22Rv1 (cell line): ENCODE results near the gene COTL1.
"Not testable (repeated sequence)": the region's sequence is repeated elsewhere in the genome, so short reads cannot be mapped to it uniquely, and the experiment has no call there.

ENCODE experiments used
- H3K27ac ChIP-seq: fragments of 450-650 bp; 2 replicates; pipeline ENCODE4 v1.5.1; 2017
- ZFX ChIP-seq: fragments of 450-650 bp; IDR thresholded peaks from 2 replicates; pipeline ENCODE4 v1.6.1; 2017; ENCODE audit warnings: antibody characterized with exemption, borderline replicate concordance
- TF ChIP-seq, protein P1 (sequence below): fragments of 450-650 bp; IDR thresholded peaks from 2 replicates; pipeline ENCODE4 v1.5.1; 2017; ENCODE audit warnings: mild to moderate bottlenecking

Gene COTL1

DNA sequence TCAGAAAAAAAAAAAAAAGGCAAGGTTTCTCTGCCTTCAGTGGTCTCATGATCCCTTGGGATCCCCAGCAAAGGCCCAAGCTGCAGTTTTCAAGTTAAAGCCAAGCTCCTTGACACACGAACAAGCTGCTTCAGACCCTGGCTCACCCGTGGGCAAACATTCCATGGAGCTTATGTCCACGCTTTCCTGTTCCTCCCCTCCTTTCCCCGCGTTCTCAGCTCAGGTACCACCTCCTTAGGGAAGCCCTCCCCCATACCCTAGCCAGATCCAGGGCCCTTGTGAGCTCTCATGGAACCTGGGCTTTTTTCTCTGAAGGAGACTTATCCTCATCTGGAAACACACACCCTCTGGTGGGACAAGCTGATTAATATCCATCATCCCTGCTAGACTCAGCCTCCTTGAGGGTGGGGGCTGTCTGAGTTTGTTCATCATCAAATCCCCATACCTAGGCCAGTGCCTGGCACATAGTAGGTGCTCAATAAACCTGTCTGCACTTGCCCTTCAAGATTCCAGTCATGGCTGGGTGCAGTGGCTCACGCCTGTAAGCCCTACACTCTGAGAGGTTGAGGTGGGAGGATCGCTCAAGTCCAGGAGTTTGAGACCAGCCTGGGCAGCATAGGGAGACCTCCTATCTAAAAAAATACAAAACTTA is 54.7 kb downstream of the COTL1 start:
- no peak overlapping the region for H3K27ac ChIP-seq
- TF ChIP-seq, protein P1, sequence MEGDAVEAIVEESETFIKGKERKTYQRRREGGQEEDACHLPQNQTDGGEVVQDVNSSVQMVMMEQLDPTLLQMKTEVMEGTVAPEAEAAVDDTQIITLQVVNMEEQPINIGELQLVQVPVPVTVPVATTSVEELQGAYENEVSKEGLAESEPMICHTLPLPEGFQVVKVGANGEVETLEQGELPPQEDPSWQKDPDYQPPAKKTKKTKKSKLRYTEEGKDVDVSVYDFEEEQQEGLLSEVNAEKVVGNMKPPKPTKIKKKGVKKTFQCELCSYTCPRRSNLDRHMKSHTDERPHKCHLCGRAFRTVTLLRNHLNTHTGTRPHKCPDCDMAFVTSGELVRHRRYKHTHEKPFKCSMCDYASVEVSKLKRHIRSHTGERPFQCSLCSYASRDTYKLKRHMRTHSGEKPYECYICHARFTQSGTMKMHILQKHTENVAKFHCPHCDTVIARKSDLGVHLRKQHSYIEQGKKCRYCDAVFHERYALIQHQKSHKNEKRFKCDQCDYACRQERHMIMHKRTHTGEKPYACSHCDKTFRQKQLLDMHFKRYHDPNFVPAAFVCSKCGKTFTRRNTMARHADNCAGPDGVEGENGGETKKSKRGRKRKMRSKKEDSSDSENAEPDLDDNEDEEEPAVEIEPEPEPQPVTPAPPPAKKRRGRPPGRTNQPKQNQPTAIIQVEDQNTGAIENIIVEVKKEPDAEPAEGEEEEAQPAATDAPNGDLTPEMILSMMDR = no peak
- TF ChIP-seq ZFX = no peak

DNA sequence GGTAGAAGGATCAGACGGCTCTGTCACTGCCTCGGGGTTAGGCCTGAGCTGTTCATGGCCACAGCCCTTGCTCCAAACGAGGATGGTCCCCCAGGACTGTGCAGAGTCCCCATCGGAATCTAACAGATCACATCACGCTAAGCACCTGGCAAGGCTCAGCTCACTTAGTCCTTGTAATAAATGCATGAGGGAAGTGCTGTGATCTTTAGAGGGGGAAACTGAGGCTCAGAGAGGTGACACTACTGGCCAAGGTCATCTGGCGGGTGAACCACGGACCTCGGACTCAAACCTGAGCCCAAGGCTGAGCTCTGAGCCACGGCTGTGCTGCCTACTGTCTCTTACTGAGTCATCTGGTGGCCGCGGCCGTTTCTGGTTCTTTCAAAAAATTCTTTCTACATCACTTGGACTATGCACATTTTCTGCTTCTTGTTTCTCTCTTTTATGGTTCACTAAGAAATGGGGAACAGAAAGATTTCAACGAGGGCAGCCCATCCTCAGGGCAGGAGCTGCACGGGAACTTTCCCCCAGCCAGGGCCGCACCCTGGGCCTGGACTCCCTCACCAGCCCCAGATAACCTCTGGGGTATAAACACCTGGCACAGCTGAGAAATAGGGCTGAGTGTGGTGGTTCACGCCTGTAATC is 55.6 kb downstream of the COTL1 start:
- no peak for TF ChIP-seq ZFX
- TF ChIP-seq, protein P1 = no peak
- no peak overlapping the region for H3K27ac ChIP-seq

DNA sequence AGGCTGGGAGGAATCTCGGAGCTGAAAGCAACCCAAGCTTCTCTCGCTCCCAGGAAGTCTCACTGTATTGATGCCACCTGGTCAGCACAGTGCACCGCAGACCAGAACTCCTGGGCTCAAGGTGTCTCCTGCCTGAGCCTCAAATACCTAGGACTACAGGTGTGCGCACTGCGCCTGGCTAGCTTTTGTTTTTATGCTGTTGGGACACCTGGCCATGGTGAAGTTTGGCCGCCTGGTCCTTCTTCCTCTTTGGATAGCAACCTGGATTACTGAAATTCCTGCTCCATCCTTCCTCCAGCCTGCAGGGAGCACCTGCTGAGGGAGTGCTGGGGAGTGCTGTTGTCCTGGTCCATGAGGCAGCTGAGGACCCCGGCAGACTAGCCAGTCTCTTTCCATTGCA is 56.6 kb downstream of the COTL1 start:
- no peak overlapping the region for H3K27ac ChIP-seq
- no peak for TF ChIP-seq ZFX
- TF ChIP-seq, protein P1 = no peak

DNA sequence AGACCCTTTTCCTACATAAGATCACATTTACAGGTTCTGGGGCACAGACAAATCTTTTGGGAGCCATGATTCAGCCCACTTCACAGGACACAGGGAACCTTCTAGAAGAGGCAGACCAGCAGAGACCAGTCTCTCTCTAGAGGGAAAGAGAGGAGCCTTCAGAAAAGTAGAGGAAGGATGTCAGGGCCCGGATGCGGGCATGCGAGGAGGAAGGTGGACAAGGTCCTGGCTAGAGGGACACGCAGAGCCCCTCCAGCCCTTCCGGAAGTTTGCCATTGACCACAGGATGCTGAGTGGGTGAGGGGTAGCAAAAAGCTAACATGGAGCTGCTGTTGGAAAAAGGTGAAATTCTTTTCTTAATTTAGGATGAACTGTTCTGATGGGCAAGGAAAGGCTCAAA is 57.6 kb downstream of the COTL1 start:
- no peak overlapping the region for H3K27ac ChIP-seq
- TF ChIP-seq ZFX = no peak
- TF ChIP-seq, protein P1 = no peak

DNA sequence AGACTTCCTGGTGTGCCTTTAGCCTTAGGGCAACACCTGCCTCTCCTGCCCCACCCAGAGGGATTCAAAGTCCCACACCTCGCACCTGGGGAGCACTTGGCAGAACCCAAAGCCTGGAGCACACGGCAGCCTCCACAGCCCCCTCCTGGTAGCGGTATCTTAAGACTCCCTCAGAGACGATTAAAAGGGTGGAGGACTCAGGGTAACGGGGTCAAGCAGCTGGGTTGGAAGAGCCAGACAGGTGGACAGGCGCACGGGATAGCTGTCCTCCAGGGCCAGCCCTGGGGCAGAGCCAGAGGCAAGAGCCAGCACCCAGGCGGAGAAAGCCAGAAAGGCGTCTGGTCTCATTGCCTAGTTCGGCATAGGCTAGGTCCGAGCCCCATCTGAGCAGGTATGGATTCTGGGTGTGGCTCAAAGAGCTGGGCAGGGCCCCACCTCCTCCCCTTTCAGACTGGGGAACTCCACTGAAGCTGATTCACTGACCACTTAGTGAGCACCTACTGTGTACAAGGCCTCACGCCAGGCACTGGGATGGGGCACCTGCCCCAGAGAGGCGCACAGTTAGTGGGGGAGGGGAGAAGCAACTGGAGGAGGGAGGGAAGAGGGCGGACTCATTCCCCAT is 58.5 kb downstream of the COTL1 start:
- TF ChIP-seq, protein P1 = no peak
- TF ChIP-seq ZFX = no peak
- no peak overlapping the region for H3K27ac ChIP-seq

DNA sequence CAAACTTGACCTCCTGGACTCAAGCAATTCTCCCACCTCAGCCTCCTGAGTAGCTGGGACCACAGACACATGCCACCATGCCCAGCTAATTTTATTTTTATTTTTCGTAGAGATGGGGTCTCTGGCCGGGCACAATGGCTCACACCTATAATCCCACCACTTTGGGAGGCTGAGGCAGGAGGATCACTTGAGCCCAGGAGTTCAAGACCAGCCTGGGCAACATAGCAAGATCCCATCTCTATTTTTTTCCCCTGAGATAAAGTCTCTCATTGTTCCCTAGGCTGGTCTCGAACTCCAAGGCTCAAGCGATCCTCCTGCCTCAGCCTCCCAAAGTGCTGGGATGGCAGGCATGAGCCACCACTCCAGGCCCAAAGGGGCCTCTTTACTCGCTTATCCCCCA is 59.0 kb downstream of the COTL1 start:
- not testable (repeated sequence) for H3K27ac ChIP-seq

DNA sequence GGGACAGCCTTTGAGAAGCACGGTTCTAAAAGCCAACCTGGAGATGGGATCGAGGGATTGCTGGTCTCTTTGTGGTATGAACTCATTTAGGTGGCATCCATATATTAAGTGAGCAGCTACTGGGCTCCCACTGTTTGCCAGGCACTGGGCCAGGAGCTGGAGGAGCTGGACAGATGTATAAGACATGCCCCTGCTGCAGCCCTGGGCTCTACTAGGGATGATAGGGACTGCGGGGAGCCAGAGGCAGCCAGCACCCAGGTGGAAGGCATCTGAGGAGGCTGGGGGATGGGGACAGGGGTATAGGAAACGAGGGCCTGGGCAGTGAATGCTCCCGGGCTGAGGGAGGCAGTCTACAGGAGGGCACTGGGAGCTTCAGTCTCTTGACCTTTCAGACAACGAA is 60.4 kb downstream of the COTL1 start:
- no peak overlapping the region for H3K27ac ChIP-seq
- TF ChIP-seq, protein P1 = no peak
- no peak for TF ChIP-seq ZFX
